ENCODE measurements around the gene SWT1. TPM values are rescaled to one million over a fixed set of nuclear protein-coding genes. Genes with fewer than 3 reads are reported as not detected.
A peak's percentile ranks its signal among the peaks of the same experiment; 100 is the strongest.

Gene SWT1
- total RNA-seq, 2 experiments from 2014 or later: 2.2 to 2.4 TPM

GRCh38 chr1:185288435-185288834 is 131.5 kb downstream of the SWT1 start:
- CTCF ChIA-PET: no interaction called here
- no peak overlapping the region for H3K27ac Mint-ChIP-seq

GRCh38 chr1:185289880-185290279 is 132.9 kb downstream of the SWT1 start:
- H3K27ac Mint-ChIP-seq: peak overlapping the region; percentile 47
- peaks cover 34% of the 10 kb centered on the region for H3K36me3 Mint-ChIP-seq
- H3K4me3 Mint-ChIP-seq: no peak overlapping the region
- CTCF ChIA-PET: interaction anchor here (1.1 kb wide), 1 partner anchor 26 kb away, joined by 3 read pairs; no protein-coding TSS in a partner anchor
- DNase-seq (no peak), ATAC-seq (no peak)
- H3K27me3 Mint-ChIP-seq: no peaks in the 10 kb centered on the region
- peaks cover 16% of the 10 kb centered on the region for H3K4me1 Mint-ChIP-seq
- no peaks in the 10 kb centered on the region for H3K9me3 Mint-ChIP-seq (ENCODE audit: low read depth)

More at GRCh38 chr1:185288435-185288834, 131.5 kb downstream of the SWT1 start:
- H3K4me1 Mint-ChIP-seq: peaks cover 16% of the 10 kb centered on the region
- H3K27me3 Mint-ChIP-seq: no peaks in the 10 kb centered on the region
- H3K9me3 Mint-ChIP-seq (ENCODE audit: low read depth): no peaks in the 10 kb centered on the region
- peaks cover 22% of the 10 kb centered on the region for H3K36me3 Mint-ChIP-seq
- no peak for ATAC-seq
- no peak overlapping the region for H3K4me3 Mint-ChIP-seq
- no peak for DNase-seq

DNA sequence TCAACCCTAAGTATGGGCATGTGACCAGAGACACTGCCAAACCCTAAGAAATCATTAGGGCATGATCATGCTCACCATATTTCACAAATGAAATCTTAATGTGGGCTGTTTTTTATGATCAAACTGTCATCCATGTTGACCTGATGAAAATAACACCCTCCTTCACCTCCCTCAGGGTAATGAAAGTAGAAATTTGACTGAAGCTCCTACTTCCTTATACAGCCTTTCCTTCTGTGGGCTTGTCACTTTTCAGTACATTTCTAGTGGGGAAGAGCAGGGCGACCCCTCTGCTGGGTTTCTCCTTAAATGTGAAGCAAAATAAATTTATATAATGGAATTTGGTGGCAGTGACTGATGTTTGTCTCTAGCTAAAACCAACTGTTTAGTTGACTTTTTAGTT is 134.2 kb downstream of the SWT1 start:
- DNase-seq (no peak), ATAC-seq (peak; percentile 31)
- H3K4me1 Mint-ChIP-seq: peaks cover 16% of the 10 kb centered on the region
- H3K9me3 Mint-ChIP-seq (ENCODE audit: low read depth): no peaks in the 10 kb centered on the region
- H3K27me3 Mint-ChIP-seq: no peaks in the 10 kb centered on the region
- H3K4me3 Mint-ChIP-seq: no peak overlapping the region
- peaks cover 45% of the 10 kb centered on the region for H3K36me3 Mint-ChIP-seq
- CTCF ChIA-PET: no interaction called here
- H3K27ac Mint-ChIP-seq: no peak overlapping the region

GRCh38 chr1:185291652-185292051 is 134.7 kb downstream of the SWT1 start:
- CTCF ChIA-PET: interaction anchor here (0.7 kb wide), 1 partner anchor 207 kb away, joined by 3 read pairs; no protein-coding TSS in a partner anchor
- Mint-ChIP-seq H3K4me1 (peaks cover 16% of the 10 kb centered on the region), H3K36me3 (peaks cover 50% of the 10 kb centered on the region), H3K4me3 (no peak overlapping the region), H3K27me3 (no peaks in the 10 kb centered on the region), H3K9me3 (ENCODE audit: low read depth) (no peaks in the 10 kb centered on the region), H3K27ac (no peak overlapping the region)
- no peak for ATAC-seq
- DNase-seq: no peak

DNA sequence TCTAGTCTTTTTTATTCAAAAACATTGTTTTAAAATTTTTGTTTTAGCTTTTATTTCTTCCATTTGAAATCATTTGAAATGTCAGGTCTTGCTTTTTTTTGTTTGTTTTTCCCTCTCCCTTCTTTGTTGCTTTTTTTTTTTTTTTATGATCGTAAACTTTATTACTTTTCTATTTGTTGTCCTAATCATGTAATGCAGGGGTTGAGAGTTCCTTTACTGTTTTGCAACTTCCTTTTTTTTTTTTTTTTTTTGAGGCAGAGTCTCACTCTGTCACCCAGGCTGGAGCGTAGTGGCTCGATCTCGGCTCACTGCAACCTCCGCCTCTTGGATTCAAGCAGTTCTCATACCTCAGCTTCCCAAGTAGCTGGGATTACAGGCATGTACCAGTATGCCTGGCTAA is 135.3 kb downstream of the SWT1 start:
- Mint-ChIP-seq H3K27ac (no peak overlapping the region), H3K36me3 (peaks cover 55% of the 10 kb centered on the region), H3K27me3 (no peaks in the 10 kb centered on the region), H3K4me1 (peaks cover 16% of the 10 kb centered on the region), H3K4me3 (no peak overlapping the region), H3K9me3 (ENCODE audit: low read depth) (no peaks in the 10 kb centered on the region)
- DNase-seq (no peak), ATAC-seq (no peak)
- CTCF ChIA-PET: interaction anchor here (0.7 kb wide), 2 partner anchors 207 to 355 kb away, joined by 3 read pairs; no protein-coding TSS in a partner anchor

GRCh38 chr1:185293967-185294542 is 137.1 kb downstream of the SWT1 start:
- ATAC-seq (no peak), DNase-seq (no peak)
- Mint-ChIP-seq H3K4me3 (no peak overlapping the region), H3K4me1 (peaks cover 14% of the 10 kb centered on the region), H3K27ac (no peak overlapping the region), H3K36me3 (peaks cover 67% of the 10 kb centered on the region), H3K27me3 (no peaks in the 10 kb centered on the region), H3K9me3 (ENCODE audit: low read depth) (no peaks in the 10 kb centered on the region)
- CTCF ChIA-PET: interaction anchor here (1.0 to 1.2 kb wide), 3 partner anchors 22 to 266 kb away, joined by 3 read pairs; no protein-coding TSS in a partner anchor

DNA sequence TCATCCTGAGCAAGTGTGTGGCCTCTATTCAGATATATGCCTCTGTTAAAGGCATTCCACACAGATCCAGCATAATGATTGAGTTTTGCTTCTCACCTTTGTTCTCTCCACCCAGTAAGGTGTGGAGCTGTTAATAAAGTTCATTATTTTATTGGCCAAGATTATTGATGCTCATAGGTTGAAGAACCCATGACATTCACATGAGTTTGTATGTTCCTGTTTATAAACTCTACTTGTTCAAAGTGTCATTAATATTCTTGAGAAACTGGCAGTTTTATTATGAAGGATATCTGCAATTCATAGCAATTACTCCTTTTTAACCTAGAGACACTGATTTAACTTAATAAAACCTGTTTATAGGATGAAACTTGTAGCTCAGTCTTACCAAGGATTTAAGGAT is 138.1 kb downstream of the SWT1 start:
- no peak overlapping the region for H3K27ac Mint-ChIP-seq
- peaks cover 68% of the 10 kb centered on the region for H3K36me3 Mint-ChIP-seq
- CTCF ChIA-PET: interaction anchor here (1.0 kb wide), 1 partner anchor 81 kb away, joined by 5 read pairs; no protein-coding TSS in a partner anchor

GRCh38 chr1:185297982-185298381 is 141.0 kb downstream of the SWT1 start:
- Mint-ChIP-seq H3K27ac (no peak overlapping the region), H3K4me1 (peaks cover 9% of the 10 kb centered on the region), H3K4me3 (no peak overlapping the region), H3K9me3 (ENCODE audit: low read depth) (no peaks in the 10 kb centered on the region), H3K27me3 (no peaks in the 10 kb centered on the region), H3K36me3 (peaks cover 72% of the 10 kb centered on the region)
- DNase-seq: no peak
- CTCF ChIA-PET: interaction anchor here (0.5 kb wide), 1 partner anchor 28 kb away, joined by 3 read pairs; no protein-coding TSS in a partner anchor
- no peak for ATAC-seq

More for the DNA sequence above, 138.1 kb downstream of the SWT1 start:
- ATAC-seq (no peak), DNase-seq (no peak)
- no peaks in the 10 kb centered on the region for H3K9me3 Mint-ChIP-seq (ENCODE audit: low read depth)
- H3K4me1 Mint-ChIP-seq: peaks cover 9% of the 10 kb centered on the region
- no peaks in the 10 kb centered on the region for H3K27me3 Mint-ChIP-seq
- H3K4me3 Mint-ChIP-seq: no peak overlapping the region

DNA sequence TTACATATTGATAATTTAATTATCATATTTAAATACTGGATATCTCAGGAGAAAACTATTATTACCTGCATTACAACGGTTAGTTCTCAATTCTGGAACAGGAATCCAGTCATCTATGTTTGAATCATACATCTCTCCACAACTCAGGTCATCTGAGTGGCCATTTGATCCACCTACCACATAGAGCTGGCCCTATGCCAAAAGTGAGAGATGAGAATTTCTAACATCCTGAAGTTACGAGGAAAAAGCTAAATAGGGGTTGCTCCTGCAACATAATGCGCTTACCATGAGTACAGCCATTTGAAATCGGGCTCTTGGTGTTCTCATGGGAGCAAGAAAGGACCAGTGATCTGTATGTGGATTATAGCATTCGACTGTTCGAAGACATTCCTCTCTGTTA is 143.2 kb downstream of the SWT1 start:
- CTCF ChIA-PET: interaction anchor here (0.6 to 1.5 kb wide), 3 partner anchors 192 to 370 kb away, joined by 3 to 6 read pairs (median 3); no protein-coding TSS in a partner anchor
- peaks cover 15% of the 10 kb centered on the region for H3K4me1 Mint-ChIP-seq
- no peak overlapping the region for H3K27ac Mint-ChIP-seq
- no peaks in the 10 kb centered on the region for H3K27me3 Mint-ChIP-seq
- H3K9me3 Mint-ChIP-seq (ENCODE audit: low read depth): no peaks in the 10 kb centered on the region
- DNase-seq (no peak), ATAC-seq (no peak)
- peaks cover 75% of the 10 kb centered on the region for H3K36me3 Mint-ChIP-seq
- H3K4me3 Mint-ChIP-seq: no peak overlapping the region

DNA sequence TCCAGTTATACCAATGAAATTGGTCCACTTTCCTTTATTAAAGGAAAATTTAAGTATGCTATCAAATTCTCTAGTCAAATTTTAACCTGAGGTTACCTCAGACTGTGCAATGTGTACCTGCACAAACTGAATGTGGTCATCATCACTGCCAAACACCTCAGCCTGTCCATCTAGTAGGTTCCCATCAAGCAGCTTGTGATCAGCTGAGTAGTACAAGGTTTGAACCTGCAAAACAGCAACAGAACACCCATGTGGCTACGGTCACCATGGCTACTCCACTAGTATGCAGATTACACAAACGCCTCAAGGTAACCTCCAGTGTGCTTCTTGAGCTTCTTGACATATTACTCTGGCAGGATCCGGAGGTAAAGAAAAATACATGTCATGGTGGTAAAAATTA is 148.5 kb downstream of the SWT1 start:
- H3K36me3 Mint-ChIP-seq: peaks cover 70% of the 10 kb centered on the region
- CTCF ChIA-PET: interaction anchor here (1.3 to 1.6 kb wide), 2 partner anchors 11 to 375 kb away, joined by 3 to 7 read pairs; partner anchors contain the start of gene IVNS1ABP
- peaks cover 26% of the 10 kb centered on the region for H3K4me1 Mint-ChIP-seq
- H3K27ac Mint-ChIP-seq: peak overlapping the region; percentile 49
- no peak overlapping the region for H3K4me3 Mint-ChIP-seq
- H3K27me3 Mint-ChIP-seq: no peaks in the 10 kb centered on the region
- no peaks in the 10 kb centered on the region for H3K9me3 Mint-ChIP-seq (ENCODE audit: low read depth)
- ATAC-seq: peak; percentile 24
- DNase-seq: no peak

DNA sequence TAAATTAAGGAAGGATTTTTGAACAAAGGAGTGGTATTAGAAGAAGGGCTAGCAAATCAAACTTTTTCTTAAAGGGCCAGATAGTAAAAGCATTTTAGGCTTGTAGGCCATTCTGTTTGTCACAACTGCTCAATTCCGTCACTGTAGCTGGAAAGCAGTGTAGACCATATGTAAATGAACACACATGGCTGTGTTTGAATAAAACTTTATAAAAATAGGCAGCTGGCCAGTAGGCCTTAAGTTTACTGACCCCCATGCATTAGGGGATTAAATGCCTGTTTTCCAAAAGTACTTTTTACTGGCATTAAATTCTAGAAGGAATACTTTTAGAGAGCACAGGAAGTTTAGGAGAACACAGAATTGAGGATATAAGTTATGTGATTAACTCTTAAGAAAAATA is 151.2 kb downstream of the SWT1 start:
- no peak overlapping the region for H3K4me3 Mint-ChIP-seq
- H3K4me1 Mint-ChIP-seq: peaks cover 42% of the 10 kb centered on the region
- H3K36me3 Mint-ChIP-seq: peaks cover 77% of the 10 kb centered on the region
- no peaks in the 10 kb centered on the region for H3K9me3 Mint-ChIP-seq (ENCODE audit: low read depth)
- no peak overlapping the region for H3K27ac Mint-ChIP-seq
- no peaks in the 10 kb centered on the region for H3K27me3 Mint-ChIP-seq
- CTCF ChIA-PET: interaction anchor here (1.6 kb wide), 1 partner anchor 373 kb away, joined by 5 read pairs; no protein-coding TSS in a partner anchor
- ATAC-seq: no peak
- DNase-seq: no peak

DNA sequence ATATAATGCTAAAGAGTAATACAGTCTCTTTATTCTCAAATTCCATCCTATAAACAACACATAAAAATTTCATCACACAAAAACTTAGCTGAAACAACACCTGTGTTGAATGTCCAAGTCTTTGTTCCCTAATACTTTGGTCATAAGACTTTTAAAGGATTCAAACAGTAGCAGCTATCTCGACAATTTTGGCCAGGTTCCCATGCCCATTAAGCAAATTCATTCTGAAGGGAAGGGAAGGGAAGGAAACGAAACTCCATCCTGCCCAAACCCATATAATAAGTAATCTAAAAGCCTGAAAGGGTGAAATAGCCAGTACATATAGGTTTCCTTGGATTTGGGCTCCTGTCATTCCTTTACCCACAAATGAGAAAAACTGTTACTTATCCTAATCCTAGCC is 152.6 kb downstream of the SWT1 start:
- no peak overlapping the region for H3K27ac Mint-ChIP-seq
- H3K9me3 Mint-ChIP-seq (ENCODE audit: low read depth): no peaks in the 10 kb centered on the region
- no peak overlapping the region for H3K4me3 Mint-ChIP-seq
- DNase-seq: no peak
- peaks cover 53% of the 10 kb centered on the region for H3K4me1 Mint-ChIP-seq
- no peaks in the 10 kb centered on the region for H3K27me3 Mint-ChIP-seq
- peaks cover 78% of the 10 kb centered on the region for H3K36me3 Mint-ChIP-seq
- CTCF ChIA-PET: interaction anchor here (1.6 kb wide), 1 partner anchor 371 kb away, joined by 5 read pairs; no protein-coding TSS in a partner anchor
- no peak for ATAC-seq

GRCh38 chr1:185311589-185312225 is 154.7 kb downstream of the SWT1 start:
- Mint-ChIP-seq H3K4me3 (peak overlapping the region; percentile 99), H3K4me1 (peaks cover 43% of the 10 kb centered on the region), H3K27me3 (no peaks in the 10 kb centered on the region), H3K27ac (peak overlapping the region; percentile 40), H3K9me3 (ENCODE audit: low read depth) (no peaks in the 10 kb centered on the region), H3K36me3 (peaks cover 73% of the 10 kb centered on the region)
- no peak for DNase-seq
- no peak for ATAC-seq
- CTCF ChIA-PET: no interaction called here

All from activated CD8-positive, alpha-beta memory T cell treated with anti-CD3 and anti-CD28 coated beads, Interleukin-2, amount 10 ng/mL, durations not matched to agents 7 days and 5 days (primary cell).